Right lung (tissue), 5 donors: ENCODE measurements around the gene GRB7. TPM values are rescaled to one million over a fixed set of nuclear protein-coding genes. Genes with fewer than 3 reads are reported as not detected.
A peak's percentile ranks its signal among the peaks of the same experiment; 100 is the strongest.
"Not testable (repeated sequence)": the region's sequence is repeated elsewhere in the genome, so short reads cannot be mapped to it uniquely, and the experiment has no call there.

ENCODE experiments used
- DNase-seq, 2 donors: peaks; one replicate each; pipeline ENCODE4 v3.0.0-alpha.2; 2013
- polyA plus RNA-seq, 5 donors: library from polyadenylated mRNA; unstranded; fragments of 120-200 nt; gene quantifications; one replicate each; pipeline versions ENCODE4 v1.2.1 to v1.2.3, GENCODE V29; 2013; ENCODE audit warnings: inconsistent platforms in 1 of 5, low replicate concordance in 1 of 5; ENCODE audit not compliant: insufficient read length in 5 of 5, insufficient read depth in 1 of 5

Gene GRB7
- polyA plus RNA-seq, 5 donors, result 23.9 to 32.7 (median 28.0) TPM

DNA sequence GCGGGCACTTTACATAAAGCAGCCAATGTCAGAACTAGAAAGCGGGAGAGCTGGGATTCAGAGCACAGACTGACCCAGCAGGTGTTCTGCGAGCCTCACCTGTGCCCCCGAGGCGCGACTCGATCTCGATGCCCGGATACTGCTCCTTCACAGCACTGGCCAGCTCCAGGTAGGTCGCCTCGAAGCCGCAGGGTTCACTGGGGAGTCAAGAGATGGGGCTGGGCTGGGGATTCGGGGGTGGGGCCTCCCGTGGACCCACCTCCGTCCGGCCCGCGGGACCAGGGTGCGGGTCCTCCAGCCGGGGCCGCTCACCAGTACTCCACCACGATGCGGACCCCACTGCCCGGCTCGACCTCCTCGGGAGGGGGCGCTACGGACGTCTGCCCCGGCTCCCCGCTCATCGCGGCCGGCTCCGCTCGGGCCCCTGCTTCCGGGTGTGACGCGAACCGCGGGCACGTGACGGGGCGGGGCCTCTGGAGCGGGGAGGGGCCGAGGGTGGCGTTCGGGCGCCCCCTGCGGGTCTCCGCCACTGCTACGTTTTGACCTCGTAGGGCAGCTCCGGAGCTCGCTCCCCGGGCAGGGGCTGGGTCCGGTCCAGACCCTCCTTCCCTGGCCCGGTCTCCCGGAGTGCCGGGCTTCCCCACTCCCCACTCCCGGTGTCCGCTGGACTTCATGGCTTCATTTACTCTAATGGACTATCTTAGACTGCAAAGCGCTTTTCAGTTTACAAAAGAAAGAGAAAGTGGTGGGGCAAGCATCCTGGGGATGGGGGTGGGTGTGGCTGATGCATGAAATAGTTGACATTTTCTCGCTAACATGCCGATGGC is 7.4 kb upstream of the GRB7 start, which contains the start of gene MIEN1:
Gene MIEN1 (minus strand): TSS at position 438 of the 827 bp plus-strand sequence. CDS start 37 bp downstream, at position 401.
- peak; percentile 87 for DNase-seq

DNA sequence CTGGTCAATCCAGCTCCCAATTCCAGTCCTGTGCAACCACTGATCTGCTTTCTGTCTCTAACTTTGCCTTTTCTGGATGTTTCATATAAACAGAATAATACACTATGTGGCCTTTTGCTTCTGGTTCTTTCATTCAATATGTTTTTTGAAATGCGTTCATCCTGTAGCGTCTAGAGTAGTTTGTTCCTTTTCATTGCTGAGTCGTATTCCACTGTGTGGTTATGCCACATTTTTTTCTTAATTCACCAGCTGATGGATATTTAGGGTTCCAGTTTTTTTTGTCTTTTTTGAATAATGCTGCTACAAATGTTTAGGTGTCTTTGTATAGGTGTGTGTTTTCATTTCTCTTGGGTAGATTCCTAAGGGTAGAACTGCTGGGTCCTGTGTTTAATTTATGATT is 5.2 kb upstream of the GRB7 start:
- DNase-seq, result no peak

DNA sequence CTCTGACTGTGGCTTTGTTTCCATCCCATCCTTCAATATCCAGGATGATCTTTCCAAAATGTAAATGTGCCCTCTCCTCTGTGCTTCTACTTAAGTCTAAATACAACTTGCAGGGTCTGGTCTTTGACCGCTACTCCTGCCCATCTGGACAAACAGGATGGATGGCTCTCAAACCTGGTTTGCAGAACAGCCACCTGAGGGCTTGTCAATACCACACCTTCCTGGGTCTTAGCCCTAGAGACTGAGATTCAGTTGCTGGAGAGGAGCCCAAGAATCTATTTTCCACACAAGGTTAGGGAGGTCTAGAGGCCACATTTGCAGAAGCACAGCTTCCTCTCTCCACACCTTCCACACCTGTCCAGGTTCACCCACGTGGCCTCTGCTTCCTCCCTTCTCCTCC is 1.9 kb upstream of the GRB7 start:
- DNase-seq, result no peak

DNA sequence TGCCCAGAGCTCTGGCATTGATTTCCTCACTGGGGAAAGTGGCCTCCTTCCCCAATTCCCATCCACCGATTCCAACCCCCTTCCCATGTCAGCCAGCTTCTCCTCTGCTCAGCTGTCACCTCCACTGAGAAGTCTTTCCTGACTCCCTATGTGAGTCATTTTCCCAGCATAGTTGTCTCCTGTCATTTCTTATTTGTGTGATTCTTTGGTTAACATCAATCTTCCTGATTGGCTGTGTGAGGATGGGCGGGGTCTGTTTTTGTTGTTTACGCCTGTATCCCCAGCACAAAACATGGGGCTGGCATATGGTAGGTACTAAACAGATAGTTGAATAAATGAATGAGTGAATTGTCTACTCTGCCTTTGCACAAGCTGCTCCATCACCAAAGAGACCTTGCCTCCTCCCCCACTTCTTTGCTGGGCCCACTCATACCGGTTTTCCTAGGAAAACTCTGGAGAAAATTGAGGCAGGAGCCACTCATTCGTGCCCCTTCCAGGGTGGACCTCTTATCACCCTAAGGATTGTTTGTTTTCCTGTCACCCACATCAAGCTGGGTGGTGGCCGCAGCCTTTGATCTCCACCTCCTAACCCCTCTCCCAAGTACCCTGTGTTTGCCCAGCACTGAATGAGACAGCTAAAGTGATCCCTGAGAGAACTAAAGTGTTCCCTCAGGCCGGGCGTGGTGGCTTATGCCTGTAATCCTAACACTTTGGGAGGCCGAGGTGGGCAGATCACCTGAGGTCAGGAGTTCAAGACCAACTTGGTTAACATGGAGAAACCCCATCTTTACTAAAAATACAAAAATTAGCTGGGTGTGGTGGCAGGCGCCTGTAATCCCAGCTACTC is 1.2 kb upstream of the GRB7 start:
- DNase-seq, result no peak

DNA sequence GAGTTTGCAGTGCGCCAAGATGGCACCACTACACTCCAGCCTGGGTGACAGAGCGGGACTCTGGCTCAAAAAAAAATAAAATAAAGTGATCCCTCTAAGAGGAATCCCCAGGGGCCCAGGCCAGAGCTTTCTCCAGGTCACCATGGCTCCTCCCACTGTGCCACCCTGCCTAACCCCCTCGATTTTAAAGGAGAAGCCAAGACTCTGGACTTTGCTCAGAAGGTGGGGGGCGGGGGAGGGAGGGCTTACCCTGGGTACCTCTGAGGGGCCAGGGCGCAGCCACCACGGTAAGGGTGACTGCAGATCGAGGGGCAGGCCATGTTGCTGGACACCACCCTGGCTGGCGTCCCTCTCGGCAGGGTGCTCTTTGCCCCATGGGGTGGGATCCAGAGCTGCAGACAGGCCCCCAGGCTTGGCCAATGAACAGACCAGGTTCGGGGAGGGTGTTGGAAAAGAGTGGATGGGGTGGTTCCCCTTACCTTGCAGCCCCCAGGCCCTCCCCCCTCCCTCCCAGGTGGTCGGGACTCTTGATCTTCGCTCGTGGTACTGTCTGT is 455 bp upstream of the GRB7 start:
- no peak for DNase-seq

DNA sequence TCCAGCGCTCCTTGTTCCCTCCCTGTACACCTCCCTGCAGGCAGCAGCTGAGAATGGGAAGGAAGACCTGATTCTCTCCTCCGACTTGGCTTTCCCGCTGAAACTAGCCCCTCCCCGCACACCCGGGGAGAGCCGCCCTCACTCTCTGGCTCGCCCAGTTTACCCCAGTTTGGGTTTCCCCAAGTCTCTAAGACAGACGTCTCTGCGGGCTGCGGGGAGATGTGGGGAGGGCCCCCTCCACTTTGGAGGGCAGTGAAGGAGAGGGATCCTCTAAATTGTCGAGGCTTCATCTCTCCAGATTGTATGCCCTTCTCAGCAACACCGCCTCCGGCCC is 797 bp downstream of the GRB7 start:
- no peak for DNase-seq

DNA sequence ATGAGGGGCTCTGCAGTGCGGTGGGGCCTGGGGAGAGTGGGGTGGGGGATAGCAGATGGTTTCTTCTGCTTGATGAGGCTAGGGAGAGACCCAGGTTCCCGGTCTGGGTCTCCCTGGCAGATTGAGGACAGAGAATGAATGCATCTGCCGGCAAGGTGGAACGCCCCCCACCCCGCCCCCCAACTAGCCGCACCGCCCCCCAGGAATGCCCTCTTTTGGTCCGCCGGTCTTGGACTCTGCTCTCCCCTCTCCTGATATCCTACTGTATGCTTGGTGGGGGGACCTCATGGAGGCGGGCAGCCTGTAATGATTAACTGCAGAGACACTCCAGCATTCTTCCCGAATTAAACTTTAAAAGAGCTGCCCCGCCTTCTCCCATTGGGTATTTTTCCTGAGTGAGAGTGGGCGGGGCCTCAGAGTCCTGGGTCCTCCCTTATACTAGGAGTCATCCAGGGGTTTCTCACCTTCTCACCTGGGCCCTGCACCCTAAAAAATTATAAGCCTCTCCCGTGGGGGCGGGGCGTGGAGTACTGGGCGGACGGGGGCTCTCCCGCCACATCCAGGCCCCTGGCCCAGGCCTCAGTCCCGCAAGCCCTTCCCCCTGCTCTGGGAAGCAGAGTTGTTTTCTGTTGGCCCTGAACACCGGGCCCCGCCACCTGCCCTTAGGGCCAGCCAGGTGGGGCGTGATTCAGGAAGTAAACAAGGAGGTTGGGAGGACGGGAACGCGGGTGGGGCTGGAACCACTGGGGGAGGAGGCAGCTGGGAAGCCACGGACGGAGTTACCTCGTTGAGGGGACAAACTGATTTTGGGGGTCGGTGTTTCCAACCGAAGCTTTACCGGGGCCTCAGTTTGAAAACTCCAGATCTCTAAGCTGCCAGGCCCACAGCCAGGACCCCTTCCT is 1.5 kb downstream of the GRB7 start:
- DNase-seq, result peak; percentile 59 to 60

DNA sequence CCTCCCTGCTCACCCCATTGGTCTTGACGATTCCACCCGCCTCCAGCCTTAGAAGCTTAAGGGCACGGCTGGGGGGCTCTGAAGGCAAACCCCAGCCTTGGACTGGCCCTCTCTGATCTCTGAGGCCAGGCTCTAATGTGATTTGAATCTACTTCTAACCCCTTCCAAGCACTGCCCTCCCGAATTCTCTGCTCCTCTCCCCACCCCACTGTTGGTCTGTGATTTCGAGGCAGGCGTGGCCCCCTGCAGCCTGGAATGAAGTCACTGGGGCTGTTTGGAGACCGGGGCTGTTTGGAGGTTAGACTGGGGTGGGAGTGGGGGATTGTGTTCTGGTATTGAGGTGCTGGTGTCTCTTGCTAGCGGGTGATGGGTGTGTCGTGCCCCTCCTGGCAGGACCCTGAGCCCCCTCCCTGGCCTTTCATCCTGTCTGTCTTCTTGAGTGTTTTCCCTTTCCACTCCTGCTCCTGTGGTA is 2.2 kb downstream of the GRB7 start:
- DNase-seq, result no peak

DNA sequence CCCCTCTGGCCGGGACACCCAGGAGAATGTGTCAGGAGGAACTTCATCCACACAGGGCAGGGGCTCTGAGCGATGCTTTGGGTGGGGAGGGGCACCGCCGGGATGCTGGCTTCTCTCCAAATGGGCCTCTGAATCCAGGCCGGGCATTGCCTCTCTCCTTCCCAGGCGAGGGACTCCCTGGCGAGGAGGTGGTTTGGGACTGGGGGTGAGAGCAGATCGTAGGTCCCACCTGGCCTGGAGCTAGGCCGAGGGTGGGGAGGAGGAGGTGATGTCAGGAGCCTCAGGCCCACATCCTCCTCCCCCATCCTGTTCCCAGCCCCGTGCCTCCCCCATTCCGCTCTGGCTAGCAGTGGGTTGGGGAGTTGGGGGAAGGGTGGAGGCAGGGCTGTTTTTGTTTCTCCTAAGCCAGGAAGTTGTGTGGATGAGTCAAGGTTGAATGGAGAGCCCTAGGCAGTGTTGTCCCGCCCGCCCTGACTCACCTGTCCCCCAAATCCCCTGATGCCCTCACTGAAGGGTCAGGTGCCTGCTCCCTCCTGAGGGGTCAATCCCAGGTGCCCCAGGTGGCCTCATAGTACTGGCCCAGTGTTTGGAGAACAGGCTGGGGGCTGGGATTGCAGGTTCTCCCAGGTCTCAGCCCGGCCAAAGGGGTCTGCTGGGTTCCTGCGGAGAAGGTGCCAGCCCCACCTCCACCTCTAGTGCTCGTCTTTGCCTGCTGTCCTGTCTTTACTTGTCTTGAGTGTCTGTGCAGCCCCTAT is 2.8 kb downstream of the GRB7 start:
- no peak for DNase-seq

DNA sequence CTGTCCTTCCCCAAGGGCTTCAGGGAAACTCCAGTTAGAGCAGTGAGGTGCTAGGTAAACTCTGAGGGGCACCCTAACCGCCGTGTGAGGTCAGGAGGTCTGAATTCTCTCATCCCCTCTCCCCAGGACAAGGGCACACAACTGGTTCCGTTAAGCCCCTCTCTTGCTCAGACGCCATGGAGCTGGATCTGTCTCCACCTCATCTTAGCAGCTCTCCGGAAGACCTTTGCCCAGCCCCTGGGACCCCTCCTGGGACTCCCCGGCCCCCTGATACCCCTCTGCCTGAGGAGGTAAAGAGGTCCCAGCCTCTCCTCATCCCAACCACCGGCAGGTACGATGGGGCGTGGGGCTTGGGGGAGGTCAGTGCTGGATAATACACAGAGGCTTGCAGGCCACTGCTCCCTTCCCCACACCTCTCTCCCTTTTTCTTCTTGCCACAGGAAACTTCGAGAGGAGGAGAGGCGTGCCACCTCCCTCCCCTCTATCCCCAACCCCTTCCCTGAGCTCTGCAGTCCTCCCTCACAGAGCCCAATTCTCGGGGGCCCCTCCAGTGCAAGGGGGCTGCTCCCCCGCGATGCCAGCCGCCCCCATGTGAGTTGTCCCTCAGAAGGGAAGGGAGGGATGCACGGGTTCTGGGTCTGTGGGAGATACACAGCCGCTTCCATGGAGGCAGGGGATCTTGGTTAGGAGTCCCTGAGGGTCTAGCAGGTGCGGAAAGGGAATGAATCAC is 4.6 kb downstream of the GRB7 start:
- DNase-seq, result no peak

DNA sequence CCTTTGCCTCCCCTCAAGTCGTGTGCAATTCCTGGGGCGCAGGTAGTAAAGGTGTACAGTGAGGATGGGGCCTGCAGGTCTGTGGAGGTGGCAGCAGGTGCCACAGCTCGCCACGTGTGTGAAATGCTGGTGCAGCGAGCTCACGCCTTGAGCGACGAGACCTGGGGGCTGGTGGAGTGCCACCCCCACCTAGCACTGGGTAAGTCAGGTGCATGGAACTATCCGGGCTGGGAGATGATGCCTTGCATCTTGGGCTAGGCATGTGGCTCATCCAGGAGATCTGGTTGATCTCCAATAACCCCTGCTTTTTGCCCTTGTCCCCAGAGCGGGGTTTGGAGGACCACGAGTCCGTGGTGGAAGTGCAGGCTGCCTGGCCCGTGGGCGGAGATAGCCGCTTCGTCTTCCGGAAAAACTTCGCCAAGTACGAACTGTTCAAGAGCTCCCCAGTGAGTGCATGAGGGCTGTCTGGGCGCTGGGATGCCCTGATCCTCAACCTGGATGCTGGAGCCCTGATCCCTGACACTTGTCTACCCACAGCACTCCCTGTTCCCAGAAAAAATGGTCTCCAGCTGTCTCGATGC is 5.2 kb downstream of the GRB7 start:
- DNase-seq, result no peak

DNA sequence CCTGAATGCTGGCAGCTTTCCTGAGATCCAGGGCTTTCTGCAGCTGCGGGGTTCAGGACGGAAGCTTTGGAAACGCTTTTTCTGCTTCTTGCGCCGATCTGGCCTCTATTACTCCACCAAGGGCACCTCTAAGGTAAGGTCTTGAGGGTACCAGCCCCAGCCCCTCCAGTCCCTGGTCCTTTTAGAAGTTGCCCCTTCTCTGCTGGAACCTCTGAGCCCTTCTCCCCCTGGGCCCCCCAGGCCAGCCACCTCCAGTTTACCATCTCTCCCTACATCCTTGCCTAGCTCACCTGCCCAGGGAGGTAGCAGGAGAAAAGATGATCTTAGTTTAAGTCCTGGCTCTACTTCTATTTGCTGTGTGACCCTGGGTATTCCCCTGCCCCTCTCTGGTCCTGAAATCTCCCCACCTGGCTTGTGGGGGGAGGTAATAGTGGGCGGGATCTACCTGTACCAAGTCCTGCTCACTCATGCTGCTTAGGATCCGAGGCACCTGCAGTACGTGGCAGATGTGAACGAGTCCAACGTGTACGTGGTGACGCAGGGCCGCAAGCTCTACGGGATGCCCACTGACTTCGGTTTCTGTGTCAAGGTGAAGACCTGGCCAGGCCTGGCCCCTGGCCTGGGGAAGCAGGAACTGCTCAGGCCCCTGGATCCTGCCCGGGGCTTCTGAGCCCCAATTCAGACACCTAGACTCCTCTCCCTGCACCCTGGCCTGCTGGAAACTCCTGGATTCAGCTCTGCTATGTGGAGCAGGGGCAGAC is 6.5 kb downstream of the GRB7 start:
- DNase-seq, result no peak

DNA sequence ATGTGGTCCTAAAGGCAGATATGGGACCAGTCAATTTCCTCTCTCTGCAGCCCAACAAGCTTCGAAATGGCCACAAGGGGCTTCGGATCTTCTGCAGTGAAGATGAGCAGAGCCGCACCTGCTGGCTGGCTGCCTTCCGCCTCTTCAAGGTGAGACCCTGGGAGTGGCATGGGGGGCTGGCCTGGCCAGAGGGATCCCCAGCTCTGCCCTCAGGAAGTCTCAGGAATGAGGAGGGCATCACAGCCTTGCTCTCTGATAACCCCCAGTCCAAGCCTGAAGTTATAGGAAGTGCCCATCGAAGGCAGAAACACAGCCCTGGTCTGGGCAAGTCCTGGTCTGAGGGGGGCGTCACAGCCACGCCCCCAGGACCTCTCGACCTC is 7.1 kb downstream of the GRB7 start:
- DNase-seq, result no peak

DNA sequence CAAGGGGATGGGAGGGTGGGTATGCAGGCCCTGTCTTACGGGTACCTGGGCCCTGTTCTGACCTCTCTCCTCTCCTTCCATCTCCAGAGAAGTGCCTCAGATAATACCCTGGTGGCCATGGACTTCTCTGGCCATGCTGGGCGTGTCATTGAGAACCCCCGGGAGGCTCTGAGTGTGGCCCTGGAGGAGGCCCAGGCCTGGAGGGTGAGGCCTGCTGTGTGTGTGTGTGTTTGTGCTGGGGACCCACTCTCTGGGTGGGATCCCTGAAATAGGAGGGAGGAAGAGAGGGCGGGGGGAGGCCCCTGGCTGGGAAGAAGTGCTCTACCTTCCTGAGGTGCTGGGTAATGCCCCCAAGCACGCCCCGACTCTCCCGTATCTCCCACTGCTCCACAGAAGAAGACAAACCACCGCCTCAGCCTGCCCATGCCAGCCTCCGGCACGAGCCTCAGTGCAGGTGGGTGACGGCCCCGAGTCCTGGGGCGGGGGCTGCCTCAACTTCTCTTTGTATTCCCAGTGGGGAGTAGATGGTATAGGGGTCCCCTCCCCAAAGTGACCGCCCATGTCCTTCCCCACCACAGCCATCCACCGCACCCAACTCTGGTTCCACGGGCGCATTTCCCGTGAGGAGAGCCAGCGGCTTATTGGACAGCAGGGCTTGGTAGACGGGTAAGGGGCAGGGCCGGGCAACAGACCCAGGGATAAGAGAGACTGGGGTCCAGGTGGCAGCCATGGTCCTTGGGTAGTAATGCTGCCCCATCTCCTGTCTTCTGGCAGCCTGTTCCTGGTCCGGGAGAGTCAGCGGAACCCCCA is 7.8 kb downstream of the GRB7 start:
- no peak for DNase-seq

DNA sequence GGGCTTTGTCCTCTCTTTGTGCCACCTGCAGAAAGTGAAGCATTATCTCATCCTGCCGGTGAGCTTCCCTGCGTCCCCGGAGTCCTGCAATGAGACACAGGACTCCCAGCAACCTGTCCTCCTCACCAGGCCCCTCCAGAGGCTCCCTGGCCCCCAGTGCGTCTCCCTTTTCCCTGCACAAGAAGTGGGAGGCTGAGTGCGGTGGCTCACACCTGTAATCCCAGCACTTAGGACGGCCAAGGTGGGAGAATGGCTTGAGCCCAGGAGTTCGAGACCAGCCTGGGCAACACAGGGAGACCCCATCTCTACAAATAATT is 8.4 kb downstream of the GRB7 start:
- DNase-seq, result no peak

DNA sequence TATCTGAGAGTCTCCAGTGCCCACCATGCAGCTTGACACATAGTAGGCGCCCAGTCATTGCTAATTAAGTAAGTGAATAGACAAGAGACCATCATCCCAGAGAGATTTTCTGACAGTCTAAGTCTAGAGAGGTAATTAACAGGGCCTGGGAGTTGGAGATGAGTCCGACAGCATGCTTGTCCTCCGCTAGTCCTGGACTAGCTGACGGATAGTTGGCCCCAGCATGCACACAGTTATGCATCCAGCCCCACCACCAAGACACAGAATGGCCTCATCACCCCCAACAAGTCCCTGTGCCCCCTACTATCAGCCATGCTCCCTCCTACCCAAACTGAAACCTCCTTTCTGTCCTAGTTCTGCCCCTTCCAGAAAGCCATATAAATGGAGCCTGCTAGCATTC is 10.0 kb downstream of the GRB7 start:
- no peak for DNase-seq

DNA sequence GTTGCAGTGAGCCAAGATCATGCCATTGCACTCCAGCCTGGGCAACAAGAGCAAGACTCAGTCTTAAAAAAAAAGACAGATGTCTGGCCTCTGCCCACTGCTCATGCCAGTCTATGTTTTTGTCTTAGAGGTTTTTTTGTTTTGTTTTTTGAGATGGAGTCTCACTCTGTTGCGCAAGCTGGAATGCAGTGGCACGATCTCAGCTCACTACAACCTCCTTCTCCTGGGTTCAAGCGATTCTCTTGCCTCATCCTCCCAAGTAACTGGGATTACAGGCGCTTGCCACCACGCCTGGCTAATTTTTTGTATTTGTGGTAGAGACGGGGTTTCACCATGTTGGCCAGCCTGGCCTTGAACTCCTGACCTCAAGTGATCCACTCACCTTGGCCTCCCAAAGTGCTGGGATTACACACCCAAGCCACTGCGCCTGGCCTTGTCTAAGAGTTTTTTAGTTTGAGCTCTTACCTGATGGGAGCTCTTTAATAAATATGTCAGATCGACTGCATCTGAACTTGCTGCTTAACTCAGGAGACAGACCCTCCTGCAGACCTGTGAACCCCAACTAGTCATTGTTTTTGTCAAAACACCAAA is 10.8 kb downstream of the GRB7 start:
- DNase-seq, result not testable (repeated sequence)
